ENCODE results near the gene SMAD4. TPM values are rescaled to one million over a fixed set of nuclear protein-coding genes. Genes with fewer than 3 reads are reported as not detected.

SMAD4 gene
- total and polyA plus RNA-seq, 7 donors, result 16.4 to 143 (median 106) TPM

- H3K9me3 ChIP-seq, result no peaks in the 10 kb centered on the region
- WGBS, 2 donors, result 97 to 98% methylated on average over 5 of the region's 5 CpGs
- no peak overlapping the region for H3K4me3 ChIP-seq
- intact Hi-C loops (cut with DNase I), result no loop called here
- no peaks in the 10 kb centered on the region for H3K4me1 ChIP-seq
- H3K27me3 ChIP-seq, result no peaks in the 10 kb centered on the region
- DNase-seq, result no peak
- H3K36me3 ChIP-seq, result no peaks in the 10 kb centered on the region
- TF ChIP-seq EP300 (IDR thresholded peaks at IDR 0.05), result no peak
- H3K27ac ChIP-seq, result no peak overlapping the region
Measured at GRCh38 chr18:51006061-51006818, 23.8 kb upstream of the SMAD4 start.

- 30 to 66% methylated on average over 13 of the region's 13 CpGs for WGBS, 2 donors
- H3K36me3 ChIP-seq, result no peaks in the 10 kb centered on the region
- no peak overlapping the region for H3K4me3 ChIP-seq
- no peaks in the 10 kb centered on the region for H3K9me3 ChIP-seq
- no peak for DNase-seq
- no peak overlapping the region for H3K27ac ChIP-seq
- H3K4me1 ChIP-seq, result peaks cover 0 to 3% (median 0%) of the 10 kb centered on the region in 4 donors
- intact Hi-C loops (cut with DNase I), result no loop called here
- no peak for TF ChIP-seq EP300 (IDR thresholded peaks at IDR 0.05)
- TF ChIP-seq POLR2A (IDR thresholded peaks at IDR 0.05), result no peak
- TF ChIP-seq POLR2AphosphoS5 (IDR thresholded peaks at IDR 0.05), result no peak
- TF ChIP-seq, protein P1, sequence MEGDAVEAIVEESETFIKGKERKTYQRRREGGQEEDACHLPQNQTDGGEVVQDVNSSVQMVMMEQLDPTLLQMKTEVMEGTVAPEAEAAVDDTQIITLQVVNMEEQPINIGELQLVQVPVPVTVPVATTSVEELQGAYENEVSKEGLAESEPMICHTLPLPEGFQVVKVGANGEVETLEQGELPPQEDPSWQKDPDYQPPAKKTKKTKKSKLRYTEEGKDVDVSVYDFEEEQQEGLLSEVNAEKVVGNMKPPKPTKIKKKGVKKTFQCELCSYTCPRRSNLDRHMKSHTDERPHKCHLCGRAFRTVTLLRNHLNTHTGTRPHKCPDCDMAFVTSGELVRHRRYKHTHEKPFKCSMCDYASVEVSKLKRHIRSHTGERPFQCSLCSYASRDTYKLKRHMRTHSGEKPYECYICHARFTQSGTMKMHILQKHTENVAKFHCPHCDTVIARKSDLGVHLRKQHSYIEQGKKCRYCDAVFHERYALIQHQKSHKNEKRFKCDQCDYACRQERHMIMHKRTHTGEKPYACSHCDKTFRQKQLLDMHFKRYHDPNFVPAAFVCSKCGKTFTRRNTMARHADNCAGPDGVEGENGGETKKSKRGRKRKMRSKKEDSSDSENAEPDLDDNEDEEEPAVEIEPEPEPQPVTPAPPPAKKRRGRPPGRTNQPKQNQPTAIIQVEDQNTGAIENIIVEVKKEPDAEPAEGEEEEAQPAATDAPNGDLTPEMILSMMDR (IDR thresholded peaks at IDR 0.05), result no peak
- no peaks in the 10 kb centered on the region for H3K27me3 ChIP-seq
Measured at GRCh38 chr18:51006948-51007789, 22.8 kb upstream of the SMAD4 start.

GRCh38 chr18:51007790-51008139 lies 22.2 kb upstream of the SMAD4 start:
- H3K4me1 ChIP-seq, result peaks cover 0 to 3% (median 0%) of the 10 kb centered on the region in 4 donors
- 84 to 90% methylated on average over 1 of the region's 1 CpG for WGBS, 2 donors
- intact Hi-C loops (cut with DNase I), result no loop called here
- no peaks in the 10 kb centered on the region for H3K27me3 ChIP-seq
- no peaks in the 10 kb centered on the region for H3K36me3 ChIP-seq
- no peak for DNase-seq
- H3K27ac ChIP-seq, result no peak overlapping the region
- no peaks in the 10 kb centered on the region for H3K9me3 ChIP-seq
- H3K4me3 ChIP-seq, result no peak overlapping the region
- TF ChIP-seq POLR2A (IDR thresholded peaks at IDR 0.05), result no peak
- no peak for TF ChIP-seq EP300 (IDR thresholded peaks at IDR 0.05)

DNA sequence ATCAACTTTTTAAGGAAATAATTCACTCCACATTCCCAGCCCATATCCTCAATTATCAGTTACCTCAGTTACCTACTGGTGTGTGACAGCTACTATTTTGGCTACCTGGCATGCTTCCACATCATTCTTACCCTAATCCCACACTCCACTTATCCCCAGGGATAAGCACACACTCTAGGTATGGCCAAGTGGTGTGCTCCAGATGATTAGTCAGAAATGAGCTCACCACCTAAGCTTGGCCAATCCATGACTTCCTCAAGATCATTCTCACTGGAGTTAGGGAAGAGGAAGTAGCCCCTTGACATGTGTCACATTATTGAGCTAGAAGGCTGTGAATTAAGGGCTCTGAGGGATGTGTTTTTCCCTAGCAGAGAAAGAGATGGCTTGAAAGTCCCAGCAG lies 20.9 kb upstream of the SMAD4 start:
- Histone ChIP-seq H3K36me3 (no peaks in the 10 kb centered on the region), H3K4me1 (peaks cover 0 to 3% (median 0%) of the 10 kb centered on the region in 4 donors), H3K9me3 (no peaks in the 10 kb centered on the region), H3K27me3 (no peaks in the 10 kb centered on the region), H3K4me3 (no peak overlapping the region), H3K27ac (no peak overlapping the region)
- DNase-seq, result no peak
- TF ChIP-seq EP300 (IDR thresholded peaks at IDR 0.05) (no peak), POLR2AphosphoS5 (IDR thresholded peaks at IDR 0.05) (no peak), POLR2A (IDR thresholded peaks at IDR 0.05) (no peak)
- TF ChIP-seq, protein P1 (IDR thresholded peaks at IDR 0.05), result no peak
- intact Hi-C loops (cut with DNase I), result no loop called here

DNA sequence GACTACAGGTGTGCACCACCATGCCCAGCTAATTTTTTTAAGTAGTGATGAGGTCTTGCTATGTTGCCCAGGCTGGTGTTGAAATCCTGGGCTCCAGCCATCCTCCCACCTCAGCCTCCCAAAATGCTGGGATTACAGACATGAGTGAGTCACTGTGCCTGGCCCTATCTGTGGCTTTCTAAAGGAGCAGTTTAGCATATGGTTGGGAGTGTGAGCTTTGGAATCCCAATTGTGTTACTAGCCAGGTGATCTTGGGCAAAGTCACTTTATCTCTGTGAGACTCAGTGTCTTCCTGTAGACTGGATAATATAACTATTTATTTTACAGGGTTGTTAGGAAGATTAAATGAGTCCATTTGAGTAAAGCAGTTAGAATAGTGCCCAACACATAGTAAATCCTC lies 19.8 kb upstream of the SMAD4 start:
- Histone ChIP-seq H3K27ac (no peak overlapping the region), H3K36me3 (no peaks in the 10 kb centered on the region), H3K9me3 (no peaks in the 10 kb centered on the region), H3K4me1 (peaks cover 0 to 3% (median 0%) of the 10 kb centered on the region in 4 donors), H3K4me3 (no peak overlapping the region), H3K27me3 (no peaks in the 10 kb centered on the region)
- TF ChIP-seq, protein P1 (IDR thresholded peaks at IDR 0.05), result no peak
- TF ChIP-seq EP300 (IDR thresholded peaks at IDR 0.05), result no peak
- no peak for TF ChIP-seq POLR2A (IDR thresholded peaks at IDR 0.05)
- no peak for TF ChIP-seq POLR2AphosphoS5 (IDR thresholded peaks at IDR 0.05)
- no peak for DNase-seq
- intact Hi-C loops (cut with DNase I), result no loop called here
